ENCODE results near the gene C2orf81. TPM values are rescaled to one million over a fixed set of nuclear protein-coding genes. Genes with fewer than 3 reads are reported as not detected.
"Not testable (repeated sequence)": the region's sequence is repeated elsewhere in the genome, so short reads cannot be mapped to it uniquely, and the experiment has no call there.

Gene C2orf81
- polyA plus RNA-seq (ENCODE audit: insufficient read length) = 2.2 TPM

GRCh38 chr2:74421221-74421870 is at the start of gene C2orf81, which contains the start of gene WDR54:
C2orf81 (minus strand) TSS chr2:74421619; CDS start chr2:74421560, 59 bp downstream.
WDR54 (plus strand) TSS chr2:74421730; CDS start chr2:74422154, 424 bp downstream.
- no peak for DNase-seq (ENCODE audit: low read depth)

DNA sequence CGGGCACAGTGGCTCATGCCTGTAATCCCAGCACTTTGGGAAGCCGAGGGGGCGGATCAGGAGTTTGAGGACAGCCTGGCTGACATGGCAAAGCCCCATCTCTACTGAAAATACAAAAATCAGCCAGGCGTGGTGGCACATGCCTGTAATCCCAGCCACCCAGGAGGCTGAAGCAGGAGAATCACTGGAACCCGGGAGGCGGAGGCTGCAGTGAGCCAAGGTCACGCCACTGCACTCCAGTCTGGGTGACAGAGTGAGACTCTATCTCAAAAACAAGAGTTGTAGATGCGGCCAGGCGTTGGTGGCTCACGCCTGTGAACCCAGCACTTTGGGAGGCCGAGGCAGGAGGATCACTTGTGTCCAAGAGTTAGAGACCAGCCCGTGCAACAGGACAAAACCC is 49.3 kb upstream of the C2orf81 start:
- not testable (repeated sequence) for DNase-seq (ENCODE audit: low read depth)

DNA sequence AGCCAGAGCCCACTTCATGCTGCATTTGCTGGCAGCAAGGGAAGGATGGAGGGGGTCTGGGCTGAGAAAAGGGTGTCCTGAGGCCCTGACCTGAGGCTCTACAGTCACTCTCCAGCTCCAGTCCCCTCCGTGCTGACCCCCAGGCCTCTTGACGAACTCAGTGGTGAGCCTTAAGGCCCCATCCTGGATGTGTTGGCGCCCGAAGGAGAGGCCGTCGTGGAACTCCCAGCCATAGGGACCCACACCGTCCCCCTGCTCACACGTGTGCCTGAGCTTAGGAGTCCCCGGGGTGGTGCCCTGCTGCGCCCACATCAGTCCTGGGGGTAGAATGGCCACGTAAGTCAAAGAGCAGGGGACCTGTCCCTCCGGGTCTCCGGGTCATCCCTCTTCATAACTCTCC is 43.0 kb upstream of the C2orf81 start:
- no peak for DNase-seq (ENCODE audit: low read depth)

- no peak for DNase-seq (ENCODE audit: low read depth)
Measured at GRCh38 chr2:74462786-74463105, 41.3 kb upstream of the C2orf81 start.

GRCh38 chr2:74462054-74462785 is 40.8 kb upstream of the C2orf81 start:
- no peak for DNase-seq (ENCODE audit: low read depth)

- DNase-seq (ENCODE audit: low read depth) = no peak
Measured at GRCh38 chr2:74461187-74462053, 40.0 kb upstream of the C2orf81 start.

- DNase-seq (ENCODE audit: low read depth) = not testable (repeated sequence)
Measured at GRCh38 chr2:74460187-74460586, 38.8 kb upstream of the C2orf81 start.

- not testable (repeated sequence) for DNase-seq (ENCODE audit: low read depth)
Measured at GRCh38 chr2:74459503-74460118, 38.2 kb upstream of the C2orf81 start.

- DNase-seq (ENCODE audit: low read depth) = no peak
Measured at GRCh38 chr2:74458938-74459363, 37.5 kb upstream of the C2orf81 start.

DNA sequence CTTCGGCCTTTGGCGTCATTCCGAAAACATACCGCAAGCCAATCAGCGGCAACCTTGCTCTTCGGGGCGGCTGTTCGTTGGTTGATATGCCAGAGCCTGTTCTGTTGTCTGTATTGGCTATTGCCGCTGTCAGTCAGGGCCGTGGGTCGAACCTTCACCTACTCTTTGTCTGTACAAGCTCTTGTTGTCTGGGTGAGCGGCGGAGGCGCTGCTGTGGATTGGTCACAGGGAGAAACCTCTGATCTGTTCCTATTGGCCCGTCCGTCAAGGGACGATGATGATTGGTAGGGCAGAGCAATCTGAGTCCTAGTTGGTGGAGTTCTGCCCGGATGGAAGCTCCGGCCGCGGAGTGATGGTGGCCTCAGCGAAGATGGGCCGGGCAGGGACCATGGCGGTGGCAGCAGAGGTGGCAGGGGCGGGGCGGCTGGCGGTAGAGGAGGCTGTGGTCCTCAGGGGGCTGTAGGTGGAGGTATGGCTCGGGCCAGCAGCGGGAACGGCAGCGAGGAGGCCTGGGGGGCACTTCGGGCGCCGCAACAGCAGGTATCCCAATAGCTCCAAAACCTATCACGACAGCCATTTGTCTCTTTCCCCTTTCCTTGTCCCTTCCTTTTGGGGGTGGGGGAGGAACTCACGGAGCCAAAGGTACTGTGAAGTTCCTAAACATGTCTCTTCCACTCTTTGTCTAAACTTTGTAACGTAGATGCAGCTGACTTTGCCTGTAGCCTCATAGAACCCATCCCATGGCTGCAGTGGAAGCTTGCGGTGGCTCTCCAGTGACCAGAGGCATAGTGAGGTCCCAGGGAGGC is 36.9 kb upstream of the C2orf81 start, which contains the start of gene WBP1:
WBP1 (plus strand) TSS at position 307 of the 806 bp plus-strand sequence; CDS start at position 472, 165 bp downstream.
- peak; percentile 100 for DNase-seq (ENCODE audit: low read depth)

GRCh38 chr2:74457549-74458131 is 36.2 kb upstream of the C2orf81 start:
- no peak for DNase-seq (ENCODE audit: low read depth)

DNA sequence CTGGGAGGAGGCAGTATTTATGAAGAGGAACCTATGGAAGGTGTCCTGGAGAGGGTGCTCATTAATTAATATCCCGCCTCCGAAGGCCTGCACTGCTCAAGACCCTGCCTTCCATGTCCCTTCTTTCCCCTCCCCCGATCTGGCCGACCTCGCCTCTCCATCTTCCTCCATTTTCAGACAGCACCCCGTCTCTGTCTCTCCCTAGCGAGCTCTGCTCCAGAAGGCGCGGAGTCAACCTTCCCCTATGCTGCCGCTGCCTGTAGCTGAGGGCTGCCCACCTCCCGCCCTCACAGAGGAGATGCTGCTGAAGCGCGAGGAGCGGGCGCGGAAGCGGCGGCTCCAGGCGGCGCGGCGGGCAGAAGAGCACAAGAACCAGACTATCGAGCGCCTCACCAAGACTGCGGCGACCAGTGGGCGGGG is 35.7 kb upstream of the C2orf81 start:
- DNase-seq (ENCODE audit: low read depth) = no peak

GRCh38 chr2:74454654-74455511 is 33.5 kb upstream of the C2orf81 start, which contains the start of gene INO80B:
INO80B (plus strand) TSS chr2:74455087; CDS start chr2:74455117, 30 bp downstream.
- peak; percentile 98 for DNase-seq (ENCODE audit: low read depth)

GRCh38 chr2:74450570-74451190 is 29.3 kb upstream of the C2orf81 start:
- DNase-seq (ENCODE audit: low read depth) = no peak

GRCh38 chr2:74448771-74449170 is 27.4 kb upstream of the C2orf81 start:
- no peak for DNase-seq (ENCODE audit: low read depth)

GRCh38 chr2:74447230-74447999 is 26.0 kb upstream of the C2orf81 start:
- DNase-seq (ENCODE audit: low read depth) = no peak

- DNase-seq (ENCODE audit: low read depth) = no peak
Measured at GRCh38 chr2:74444498-74445318, 23.3 kb upstream of the C2orf81 start.

Data from forelimb muscle (tissue), 1 donor.